ENCODE measurements around the gene SLF2.
A peak's percentile ranks its signal among the peaks of the same experiment; 100 is the strongest.

Gene SLF2

GRCh38 chr10:100874702-100875483 lies 37.9 kb upstream of the SLF2 start:
- TF ChIP-seq CTCF (conservative IDR thresholded peaks at IDR 0.05) = no peak
- H3K27ac ChIP-seq = no peak overlapping the region

- H3K27ac ChIP-seq = no peak overlapping the region
- no peak for TF ChIP-seq CTCF (conservative IDR thresholded peaks at IDR 0.05)
These were observed 37.1 kb upstream of the SLF2 start for GRCh38 chr10:100875484-100876166.

GRCh38 chr10:100876585-100877460 lies 35.9 kb upstream of the SLF2 start:
- no peak overlapping the region for H3K27ac ChIP-seq
- no peak for TF ChIP-seq CTCF (conservative IDR thresholded peaks at IDR 0.05)

- no peak for TF ChIP-seq CTCF (conservative IDR thresholded peaks at IDR 0.05)
- H3K27ac ChIP-seq = no peak overlapping the region
These were observed 35.3 kb upstream of the SLF2 start for GRCh38 chr10:100877461-100877850.

GRCh38 chr10:100878291-100878910 lies 34.4 kb upstream of the SLF2 start:
- no peak overlapping the region for H3K27ac ChIP-seq
- TF ChIP-seq CTCF (conservative IDR thresholded peaks at IDR 0.05) = peak; percentile 83

- no peak for TF ChIP-seq CTCF (conservative IDR thresholded peaks at IDR 0.05)
- no peak overlapping the region for H3K27ac ChIP-seq
These were observed 32.9 kb upstream of the SLF2 start for GRCh38 chr10:100879741-100880360.

Measured in VCaP (cell line).